ENCODE results near the gene JMJD1C. TPM values are rescaled to one million over a fixed set of nuclear protein-coding genes. Genes with fewer than 3 reads are reported as not detected.
A peak's percentile ranks its signal among the peaks of the same experiment; 100 is the strongest.
"Not testable (repeated sequence)": the region's sequence is repeated elsewhere in the genome, so short reads cannot be mapped to it uniquely, and the experiment has no call there.

JMJD1C gene
- total RNA-seq, 1 donor from 2014 or later = 72.9 TPM

DNA sequence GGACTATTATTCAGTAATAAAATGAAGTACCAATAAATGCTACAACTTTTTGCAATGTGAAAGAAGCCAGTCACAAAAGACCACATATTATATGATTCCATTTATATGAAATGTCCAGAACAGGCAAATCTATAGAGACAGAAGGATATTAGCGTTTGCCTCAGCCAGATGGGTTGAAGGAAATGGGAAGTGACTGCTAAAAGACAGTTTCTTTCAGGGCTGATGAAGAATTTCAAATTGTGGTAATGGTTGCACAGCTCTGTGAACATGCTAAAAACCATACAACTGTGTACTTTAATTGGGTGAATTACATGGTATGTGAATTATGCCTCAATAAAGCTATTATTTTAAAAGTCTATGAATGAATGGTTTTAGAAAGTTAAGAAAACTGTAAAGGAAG lies 31.5 kb upstream of the JMJD1C start:
- Mint-ChIP-seq H3K27me3 (ENCODE audit: low read depth) (no peaks in the 10 kb centered on the region), H3K9me3 (ENCODE audit: low read depth) (peaks cover 6% of the 10 kb centered on the region), H3K36me3 (ENCODE audit: low read depth) (peaks cover 3% of the 10 kb centered on the region), H3K27ac (ENCODE audit: unreplicated experiment) (no peak overlapping the region), H3K4me3 (ENCODE audit: unreplicated experiment) (no peak overlapping the region), H3K4me1 (ENCODE audit: low read depth) (peaks cover 50% of the 10 kb centered on the region)
- no peak for DNase-seq (ENCODE audit: low spot score)
- TF ChIP-seq, protein P1, sequence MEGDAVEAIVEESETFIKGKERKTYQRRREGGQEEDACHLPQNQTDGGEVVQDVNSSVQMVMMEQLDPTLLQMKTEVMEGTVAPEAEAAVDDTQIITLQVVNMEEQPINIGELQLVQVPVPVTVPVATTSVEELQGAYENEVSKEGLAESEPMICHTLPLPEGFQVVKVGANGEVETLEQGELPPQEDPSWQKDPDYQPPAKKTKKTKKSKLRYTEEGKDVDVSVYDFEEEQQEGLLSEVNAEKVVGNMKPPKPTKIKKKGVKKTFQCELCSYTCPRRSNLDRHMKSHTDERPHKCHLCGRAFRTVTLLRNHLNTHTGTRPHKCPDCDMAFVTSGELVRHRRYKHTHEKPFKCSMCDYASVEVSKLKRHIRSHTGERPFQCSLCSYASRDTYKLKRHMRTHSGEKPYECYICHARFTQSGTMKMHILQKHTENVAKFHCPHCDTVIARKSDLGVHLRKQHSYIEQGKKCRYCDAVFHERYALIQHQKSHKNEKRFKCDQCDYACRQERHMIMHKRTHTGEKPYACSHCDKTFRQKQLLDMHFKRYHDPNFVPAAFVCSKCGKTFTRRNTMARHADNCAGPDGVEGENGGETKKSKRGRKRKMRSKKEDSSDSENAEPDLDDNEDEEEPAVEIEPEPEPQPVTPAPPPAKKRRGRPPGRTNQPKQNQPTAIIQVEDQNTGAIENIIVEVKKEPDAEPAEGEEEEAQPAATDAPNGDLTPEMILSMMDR (IDR thresholded peaks at IDR 0.05) = no peak

- DNase-seq (ENCODE audit: low spot score) = no peak
- no peak overlapping the region for H3K4me3 Mint-ChIP-seq (ENCODE audit: unreplicated experiment)
- H3K27ac Mint-ChIP-seq (ENCODE audit: unreplicated experiment) = no peak overlapping the region
- H3K27me3 Mint-ChIP-seq (ENCODE audit: low read depth) = no peaks in the 10 kb centered on the region
- H3K4me1 Mint-ChIP-seq (ENCODE audit: low read depth) = peaks cover 58% of the 10 kb centered on the region
- peaks cover 6% of the 10 kb centered on the region for H3K9me3 Mint-ChIP-seq (ENCODE audit: low read depth)
- H3K36me3 Mint-ChIP-seq (ENCODE audit: low read depth) = peaks cover 3% of the 10 kb centered on the region
- TF ChIP-seq, protein P1 (IDR thresholded peaks at IDR 0.05) = no peak
Observed at GRCh38 chr10:63496561-63496960, 30.8 kb upstream of the JMJD1C start.

DNA sequence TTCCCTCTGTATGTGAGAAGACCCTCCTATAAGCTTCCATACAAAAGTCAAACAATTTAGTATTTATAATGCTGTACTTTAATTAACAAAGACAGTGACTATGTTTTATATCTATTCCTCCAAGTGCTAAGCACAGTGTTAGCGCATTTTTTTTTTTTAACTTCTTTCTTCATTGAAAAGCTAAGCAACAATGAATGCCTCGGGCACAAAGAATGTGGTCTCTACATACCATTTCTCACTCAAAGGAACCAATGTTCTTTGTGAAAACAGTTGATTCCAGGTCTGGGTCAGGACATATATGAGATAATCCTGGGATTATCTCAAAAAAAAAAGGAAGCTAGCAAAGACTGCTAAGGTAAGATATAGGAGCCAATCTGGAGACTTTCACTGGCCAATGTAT lies 29.2 kb upstream of the JMJD1C start:
- Mint-ChIP-seq H3K36me3 (ENCODE audit: low read depth) (peaks cover 1% of the 10 kb centered on the region), H3K4me3 (ENCODE audit: unreplicated experiment) (no peak overlapping the region), H3K9me3 (ENCODE audit: low read depth) (peaks cover 6% of the 10 kb centered on the region), H3K27me3 (ENCODE audit: low read depth) (no peaks in the 10 kb centered on the region), H3K27ac (ENCODE audit: unreplicated experiment) (no peak overlapping the region), H3K4me1 (ENCODE audit: low read depth) (peaks cover 64% of the 10 kb centered on the region)
- TF ChIP-seq, protein P1 (IDR thresholded peaks at IDR 0.05) = no peak
- no peak for DNase-seq (ENCODE audit: low spot score)

DNA sequence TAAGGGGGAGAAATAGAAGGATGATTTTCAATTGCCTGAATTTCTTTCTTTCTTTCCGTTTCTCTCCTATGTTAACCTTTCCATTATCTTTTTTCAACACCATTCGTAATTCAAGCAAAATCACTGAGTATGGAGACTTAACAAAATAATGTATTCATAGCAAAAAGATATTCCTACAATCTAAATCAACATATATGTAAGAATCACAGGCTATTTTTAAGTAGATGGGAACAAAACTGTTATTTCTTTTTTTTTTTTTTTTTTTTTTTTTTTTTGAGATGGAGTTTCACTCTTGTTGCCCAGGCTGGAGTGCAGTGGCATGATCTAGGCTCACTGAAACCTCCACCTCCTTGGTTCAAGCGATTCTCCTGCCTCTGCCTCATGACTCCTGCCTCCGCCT lies 27.2 kb upstream of the JMJD1C start:
- H3K27me3 Mint-ChIP-seq (ENCODE audit: low read depth) = no peaks in the 10 kb centered on the region
- H3K9me3 Mint-ChIP-seq (ENCODE audit: low read depth) = peaks cover 6% of the 10 kb centered on the region
- peaks cover 49% of the 10 kb centered on the region for H3K4me1 Mint-ChIP-seq (ENCODE audit: low read depth)
- peaks cover 1% of the 10 kb centered on the region for H3K36me3 Mint-ChIP-seq (ENCODE audit: low read depth)
- H3K27ac Mint-ChIP-seq (ENCODE audit: unreplicated experiment) = peak overlapping the region; percentile 83
- H3K4me3 Mint-ChIP-seq (ENCODE audit: unreplicated experiment) = no peak overlapping the region
- TF ChIP-seq, protein P1 (IDR thresholded peaks at IDR 0.05) = no peak
- DNase-seq (ENCODE audit: low spot score) = no peak

DNA sequence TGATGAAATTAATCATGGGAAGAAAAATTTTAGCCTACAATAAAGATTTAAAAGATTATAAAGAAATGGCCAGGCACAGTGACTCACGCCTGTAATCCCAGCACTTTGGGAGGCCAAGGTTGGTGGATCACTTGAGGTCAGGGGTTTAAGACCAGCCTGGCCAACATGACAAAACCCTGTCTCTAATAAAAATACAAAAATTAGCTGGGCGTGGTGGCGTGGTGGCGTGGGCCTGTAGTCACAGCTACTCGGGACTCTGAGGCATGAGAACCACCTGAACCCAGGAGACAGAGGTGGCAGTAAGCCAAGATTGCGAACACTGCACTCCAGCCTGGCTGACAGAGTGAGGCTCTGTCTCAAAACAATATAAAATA lies 26.5 kb upstream of the JMJD1C start:
- peak overlapping the region; percentile 98 for H3K27ac Mint-ChIP-seq (ENCODE audit: unreplicated experiment)
- H3K9me3 Mint-ChIP-seq (ENCODE audit: low read depth); H3K36me3 Mint-ChIP-seq (ENCODE audit: low read depth); DNase-seq (ENCODE audit: low spot score); H3K27me3 Mint-ChIP-seq (ENCODE audit: low read depth): not testable (repeated sequence)
- H3K4me3 Mint-ChIP-seq (ENCODE audit: unreplicated experiment) = peak overlapping the region; percentile 63
- H3K4me1 Mint-ChIP-seq (ENCODE audit: low read depth) = peaks cover 42% of the 10 kb centered on the region

DNA sequence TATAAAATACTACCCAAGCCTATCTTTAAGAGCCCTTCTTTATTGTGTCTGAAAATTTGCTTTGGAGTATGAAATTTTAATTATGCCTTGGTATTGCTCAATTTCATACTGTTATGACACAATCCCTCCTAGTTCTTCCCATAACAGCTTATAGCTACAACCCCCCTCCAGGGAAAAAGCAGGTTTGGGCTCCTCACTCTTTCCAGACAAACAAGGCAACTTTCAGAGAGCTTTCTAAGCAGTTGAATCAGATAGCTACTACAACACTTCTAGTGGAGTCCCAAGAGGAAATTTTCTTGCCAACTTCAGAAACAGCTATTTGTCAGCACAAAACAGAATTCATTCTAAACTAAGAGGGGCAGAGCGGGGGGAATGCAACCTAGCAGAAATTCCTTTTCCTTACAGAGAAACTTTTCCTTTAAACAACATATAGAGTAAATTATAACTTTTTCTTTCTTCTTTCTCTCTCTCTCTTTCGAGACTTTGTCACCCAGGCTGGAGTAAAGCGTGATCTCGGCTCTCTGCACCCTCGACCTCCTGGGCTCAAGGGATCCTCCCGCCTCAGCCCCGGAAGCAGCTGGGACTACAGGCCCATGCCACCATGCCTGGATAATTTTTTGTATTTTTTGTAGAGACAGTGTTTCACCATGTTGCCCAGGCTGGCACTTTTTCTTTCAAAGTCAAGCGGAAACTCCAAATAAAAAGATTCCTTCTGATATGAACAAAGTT lies 26.0 kb upstream of the JMJD1C start:
- H3K36me3 Mint-ChIP-seq (ENCODE audit: low read depth) = peaks cover 1% of the 10 kb centered on the region
- H3K4me1 Mint-ChIP-seq (ENCODE audit: low read depth) = peaks cover 37% of the 10 kb centered on the region
- DNase-seq (ENCODE audit: low spot score) = no peak
- TF ChIP-seq, protein P1 (IDR thresholded peaks at IDR 0.05) = no peak
- H3K27ac Mint-ChIP-seq (ENCODE audit: unreplicated experiment) = peak overlapping the region; percentile 98
- peaks cover 6% of the 10 kb centered on the region for H3K9me3 Mint-ChIP-seq (ENCODE audit: low read depth)
- no peaks in the 10 kb centered on the region for H3K27me3 Mint-ChIP-seq (ENCODE audit: low read depth)
- H3K4me3 Mint-ChIP-seq (ENCODE audit: unreplicated experiment) = peak overlapping the region; percentile 63

Measured in chondrocyte (in vitro differentiated cells).